ENCODE measurements around the gene DMRTC2. TPM values are rescaled to one million over a fixed set of nuclear protein-coding genes. Genes with fewer than 3 reads are reported as not detected.
A peak's percentile ranks its signal among the peaks of the same experiment; 100 is the strongest.

DMRTC2 gene
- polyA plus RNA-seq, 6 donors from 2014 or later: not detected

DNA sequence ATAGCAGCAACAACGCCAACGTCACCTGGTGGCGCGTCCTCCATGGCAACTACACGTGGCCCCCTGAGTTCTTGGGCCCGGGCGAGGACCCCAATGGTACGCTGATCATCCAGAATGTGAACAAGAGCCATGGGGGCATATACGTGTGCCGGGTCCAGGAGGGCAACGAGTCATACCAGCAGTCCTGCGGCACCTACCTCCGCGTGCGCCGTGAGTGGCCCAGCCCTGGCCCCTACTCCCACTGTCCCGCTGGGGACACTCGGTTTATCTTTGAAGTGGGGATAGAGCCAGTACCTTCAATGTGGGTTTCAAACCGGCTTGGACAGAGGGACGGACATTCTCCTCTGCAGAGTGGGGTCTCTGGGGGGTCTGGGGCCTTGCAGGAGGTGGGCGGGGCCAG lies 34.2 kb downstream of the DMRTC2 start:
- Mint-ChIP-seq H3K4me3 (peak overlapping the region; percentile 92 to 100 (median 99)), H3K27ac (peak overlapping the region; percentile 18 to 98 (median 86)), H3K27me3 (no peaks in the 10 kb centered on the region), H3K4me1 (peaks cover 39 to 70% (median 46%) of the 10 kb centered on the region in 3 donors), H3K36me3 (peaks cover 0 to 26% of the 10 kb centered on the region in 2 donors), H3K9me3 (no peaks in the 10 kb centered on the region)
- ATAC-seq (ENCODE audit: low read depth in 2 of 2): no peak
- no peak for DNase-seq

DNA sequence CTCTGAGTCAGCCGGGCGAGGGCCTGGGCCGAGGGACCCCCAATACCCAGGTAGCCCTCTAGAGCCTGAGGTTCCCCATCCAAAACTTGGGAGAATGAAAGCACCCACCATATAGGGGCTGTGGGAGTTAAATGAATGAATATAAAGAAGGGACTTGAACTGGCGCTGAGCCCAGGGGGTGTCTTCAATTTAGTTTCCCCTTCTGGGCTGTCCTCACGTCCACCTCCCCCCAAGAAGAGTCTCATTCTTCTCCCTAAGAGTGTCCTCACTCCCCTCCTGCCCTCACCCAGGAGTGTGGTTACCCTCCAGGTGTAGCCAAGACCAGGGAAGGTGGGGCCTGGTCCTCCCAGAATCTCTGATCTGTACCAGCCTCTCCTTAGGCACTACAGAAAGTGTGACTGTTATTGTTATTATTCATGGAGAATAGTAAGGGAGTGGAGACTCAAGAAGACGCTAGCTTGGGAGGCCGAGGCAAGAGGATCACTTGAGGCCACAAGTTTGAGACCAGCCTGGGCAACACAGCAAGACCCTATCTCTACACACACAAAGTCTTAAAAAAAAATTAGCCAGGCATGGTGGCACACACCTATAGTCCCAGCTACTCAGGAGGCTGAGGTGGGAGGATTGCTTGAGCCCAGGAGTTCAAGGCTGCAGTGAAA lies 35.0 kb downstream of the DMRTC2 start:
- Mint-ChIP-seq H3K27ac (peak overlapping the region; percentile 66 to 98 (median 82)), H3K36me3 (peaks cover 0 to 26% of the 10 kb centered on the region in 2 donors), H3K4me1 (peaks cover 42 to 67% (median 49%) of the 10 kb centered on the region in 3 donors), H3K27me3 (no peaks in the 10 kb centered on the region), H3K9me3 (no peaks in the 10 kb centered on the region), H3K4me3 (peak overlapping the region; percentile 92 to 100 (median 99))
- ATAC-seq (ENCODE audit: low read depth in 2 of 2): no peak
- no peak for DNase-seq

DNA sequence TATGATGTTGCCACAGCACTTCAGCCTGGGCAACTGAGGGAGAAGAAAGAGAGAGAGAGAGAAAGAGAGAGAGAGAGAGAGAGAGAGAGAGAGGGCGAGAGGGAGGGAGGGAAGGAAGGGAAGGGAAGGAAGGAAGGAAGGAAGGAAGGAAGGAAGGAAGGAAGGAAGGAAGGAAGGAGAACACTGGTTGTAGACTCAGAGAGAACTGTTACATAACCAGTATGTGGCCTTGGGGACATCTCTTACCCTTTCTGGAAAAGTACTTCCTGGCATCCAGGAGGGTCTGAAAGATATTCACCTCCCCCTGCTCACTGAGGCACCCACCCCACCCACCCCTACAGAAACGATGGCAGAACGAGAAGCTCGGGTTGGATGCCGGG lies 35.5 kb downstream of the DMRTC2 start:
- Mint-ChIP-seq H3K27me3 (no peaks in the 10 kb centered on the region), H3K36me3 (peaks cover 0 to 26% of the 10 kb centered on the region in 2 donors), H3K27ac (peak overlapping the region in 2 of 6 donors; percentile 97 to 98), H3K4me3 (peak overlapping the region; percentile 92 to 100 (median 99)), H3K4me1 (peaks cover 46 to 67% (median 50%) of the 10 kb centered on the region in 3 donors), H3K9me3 (no peaks in the 10 kb centered on the region)
- ATAC-seq (ENCODE audit: low read depth in 2 of 2) (no peak), DNase-seq (no peak)

DNA sequence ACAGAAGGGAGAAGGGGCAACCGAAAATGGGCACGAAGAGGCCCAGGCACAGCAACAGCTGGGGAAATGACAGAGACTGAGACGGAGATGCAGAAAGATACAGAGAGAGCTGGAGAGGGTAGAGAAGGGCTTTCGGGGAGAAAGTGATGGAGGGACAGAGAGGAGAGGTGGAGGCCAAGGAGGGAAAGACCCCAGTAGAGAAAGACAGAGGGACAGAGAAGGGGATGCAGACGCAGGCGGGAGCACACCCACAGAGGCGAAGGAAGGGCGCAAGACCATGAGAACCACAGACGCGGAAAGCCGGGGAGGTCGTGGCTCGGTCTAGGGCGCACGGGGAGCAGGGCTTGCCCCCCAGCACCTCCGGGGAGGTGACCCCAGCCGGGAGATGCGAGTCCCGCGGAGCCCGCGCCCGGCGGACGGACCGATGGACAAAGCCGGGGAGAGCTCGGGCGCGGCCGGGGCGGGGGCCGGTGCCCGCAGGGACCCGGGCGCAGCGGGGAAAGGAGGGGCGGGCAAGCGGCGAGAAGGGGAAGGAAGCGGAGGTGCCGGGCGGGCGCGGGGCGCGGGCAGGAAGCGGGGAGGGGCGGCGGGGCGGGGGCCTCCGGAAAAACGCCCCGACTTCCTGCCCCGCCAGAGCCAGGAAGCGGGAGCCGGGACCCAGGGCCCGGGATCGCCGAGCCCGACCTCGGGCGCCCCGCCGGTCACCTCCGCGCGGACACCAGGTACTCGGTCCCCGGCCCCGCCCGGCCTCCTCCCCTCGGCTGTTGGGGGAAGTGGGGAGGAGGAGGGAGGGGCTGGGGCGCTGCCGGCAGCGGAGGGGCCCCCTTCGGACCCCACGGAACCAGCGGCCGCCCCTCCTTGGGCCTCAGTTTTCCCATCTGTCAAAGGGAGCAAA lies 38.0 kb downstream of the DMRTC2 start, which contains the start of gene ARHGEF1:
Gene ARHGEF1, plus strand, starts transcription at position 617 of the 895 bp plus-strand sequence. CDS start 4,899 bp downstream, outside the sequence.
- no peaks in the 10 kb centered on the region for H3K27me3 Mint-ChIP-seq
- peaks cover 0 to 19% of the 10 kb centered on the region in 2 donors for H3K36me3 Mint-ChIP-seq
- H3K4me3 Mint-ChIP-seq: peak within 1 kb of the TSS; percentile 92 to 100 (median 100)
- H3K27ac Mint-ChIP-seq: peak within 1 kb of the TSS; percentile 83 to 100 (median 100)
- peak; percentile 80 for DNase-seq
- ATAC-seq (ENCODE audit: low read depth in 2 of 2): peak; percentile 21 to 25
- no peaks in the 10 kb centered on the region for H3K9me3 Mint-ChIP-seq
- peaks cover 58 to 72% (median 68%) of the 10 kb centered on the region in 3 donors for H3K4me1 Mint-ChIP-seq

DNA sequence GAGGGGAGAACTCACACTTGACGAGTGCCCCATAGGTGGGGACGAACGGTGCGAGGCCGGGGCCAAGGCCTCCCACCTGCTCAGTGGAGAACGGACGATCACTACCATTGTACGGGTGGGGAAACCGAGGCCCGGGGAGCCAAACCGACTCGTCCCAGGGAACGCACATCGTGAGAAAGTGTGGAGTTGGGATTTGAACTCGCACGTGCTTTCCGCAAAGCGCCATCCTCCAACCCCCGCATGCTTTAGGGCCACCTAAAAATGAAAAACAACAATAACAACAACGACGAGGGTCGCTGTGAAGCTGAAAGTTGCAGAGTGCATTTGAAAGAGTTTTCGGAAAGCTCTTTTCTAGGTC lies 38.6 kb downstream of the DMRTC2 start:
- no peak for DNase-seq

DNA sequence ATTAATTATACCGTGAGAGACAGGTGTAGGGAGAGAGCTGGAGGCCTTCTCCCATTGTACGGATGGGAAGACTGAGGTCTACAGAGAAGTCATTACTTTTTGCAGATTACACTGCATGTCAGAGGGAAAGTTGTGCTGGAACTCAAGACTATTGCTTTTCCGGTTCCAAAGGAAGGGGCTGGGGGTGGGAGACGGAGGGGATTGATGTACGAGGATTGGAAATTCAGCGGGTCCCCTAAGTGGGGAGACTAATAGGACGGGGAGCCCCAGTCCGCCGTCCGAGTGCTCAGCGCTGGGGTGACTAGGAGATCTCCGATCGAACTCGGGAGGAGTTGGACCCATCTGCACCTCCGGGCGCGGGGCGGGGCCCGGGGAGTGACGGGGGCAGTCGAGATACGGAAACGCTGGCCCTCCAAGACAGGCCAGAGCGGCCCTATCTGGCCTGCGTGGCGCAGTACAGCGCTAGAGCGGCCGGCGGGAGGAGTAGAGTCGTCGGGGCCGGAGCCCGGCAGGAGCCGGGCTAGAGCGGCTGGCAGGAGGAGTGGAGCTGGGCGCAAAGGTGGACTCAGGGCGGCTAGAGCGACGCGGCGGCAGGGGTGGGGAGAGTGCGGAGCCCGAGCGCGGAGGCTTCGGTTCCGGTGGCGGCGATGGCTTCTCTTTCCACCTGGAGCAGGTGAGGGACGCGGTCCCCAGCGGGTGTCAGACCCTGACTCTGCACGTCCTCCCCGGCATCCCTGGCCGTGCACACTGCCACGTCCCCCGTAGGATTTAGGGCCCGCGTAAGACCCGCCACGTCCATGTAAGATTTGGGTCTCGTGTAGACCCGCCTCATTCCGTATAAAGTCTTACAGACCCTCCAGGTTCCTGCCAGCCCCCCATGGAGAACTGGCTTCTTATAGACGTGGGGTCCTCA lies 39.2 kb downstream of the DMRTC2 start:
- ATAC-seq (ENCODE audit: low read depth in 2 of 2) (peak; percentile 77), DNase-seq (peak; percentile 93)
- Mint-ChIP-seq H3K9me3 (no peaks in the 10 kb centered on the region), H3K36me3 (peaks cover 5 to 19% of the 10 kb centered on the region in 2 donors), H3K4me3 (peak overlapping the region; percentile 92 to 100 (median 98)), H3K4me1 (peaks cover 66 to 77% (median 76%) of the 10 kb centered on the region in 3 donors), H3K27ac (peak overlapping the region; percentile 83 to 100 (median 98)), H3K27me3 (no peaks in the 10 kb centered on the region)

More for the DNA sequence above, 38.6 kb downstream of the DMRTC2 start:
- no peaks in the 10 kb centered on the region for H3K9me3 Mint-ChIP-seq
- H3K27me3 Mint-ChIP-seq: no peaks in the 10 kb centered on the region
- peaks cover 4 to 19% of the 10 kb centered on the region in 2 donors for H3K36me3 Mint-ChIP-seq
- H3K4me1 Mint-ChIP-seq: peaks cover 64 to 78% (median 74%) of the 10 kb centered on the region in 3 donors
- H3K27ac Mint-ChIP-seq: peak overlapping the region; percentile 83 to 100 (median 98)
- H3K4me3 Mint-ChIP-seq: peak overlapping the region; percentile 92 to 100 (median 98)
- peak in 1 of 2 donors; percentile 0 for ATAC-seq (ENCODE audit: low read depth in 2 of 2)

DNA sequence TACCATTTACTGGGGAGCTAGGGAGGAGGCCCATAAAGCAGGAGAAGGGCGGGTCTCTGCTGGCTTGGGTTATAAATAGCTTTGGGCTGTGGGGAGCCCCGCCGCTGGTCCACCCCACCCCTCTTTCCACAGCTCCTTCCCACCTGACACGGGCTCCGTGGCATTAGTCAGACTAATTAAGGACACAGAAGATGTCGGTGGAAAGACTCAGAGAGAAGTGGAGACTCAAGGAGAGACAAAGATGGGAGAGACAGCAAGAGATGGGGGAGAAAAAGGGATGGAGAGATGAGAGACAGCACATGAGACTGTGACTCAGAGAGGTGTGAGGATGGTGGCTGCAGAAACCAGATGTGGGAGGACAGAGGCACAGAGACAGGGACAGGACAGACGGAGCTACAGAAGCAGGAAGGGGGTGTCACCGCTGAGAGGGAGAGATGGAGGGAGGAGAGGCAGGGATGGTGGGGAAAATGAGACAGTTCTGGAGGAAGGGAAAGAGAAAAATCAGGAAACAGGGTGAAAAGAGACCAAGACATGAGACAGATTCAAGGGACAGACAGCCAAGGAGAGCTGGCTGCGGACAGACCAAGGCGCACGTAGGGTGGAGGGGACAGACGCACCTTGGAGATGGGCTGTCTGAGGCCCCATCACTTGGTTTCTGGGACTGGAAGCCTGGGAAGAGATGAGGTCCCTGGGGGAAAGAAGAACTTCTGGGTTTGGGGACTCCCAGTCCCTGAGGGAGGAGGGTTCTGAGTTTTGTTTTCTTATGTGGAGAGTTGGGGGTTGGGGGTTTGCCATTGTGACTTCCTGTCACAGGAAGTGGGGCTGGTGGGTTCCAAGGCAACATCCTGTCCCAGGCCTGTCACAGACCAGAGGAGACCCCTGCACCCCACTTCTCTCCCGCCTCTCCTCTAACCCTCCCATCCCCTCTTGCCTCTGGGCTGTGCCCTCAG lies 42.2 kb downstream of the DMRTC2 start:
- Mint-ChIP-seq H3K27ac (peak overlapping the region; percentile 95 to 99 (median 98)), H3K4me3 (peak overlapping the region; percentile 85 to 100 (median 97)), H3K36me3 (peaks cover 5 to 9% of the 10 kb centered on the region in 2 donors), H3K4me1 (peaks cover 55 to 63% (median 62%) of the 10 kb centered on the region in 3 donors), H3K27me3 (no peaks in the 10 kb centered on the region), H3K9me3 (no peaks in the 10 kb centered on the region)
- ATAC-seq (ENCODE audit: low read depth in 2 of 2): peak; percentile 34 to 38
- DNase-seq: peak; percentile 81

DNA sequence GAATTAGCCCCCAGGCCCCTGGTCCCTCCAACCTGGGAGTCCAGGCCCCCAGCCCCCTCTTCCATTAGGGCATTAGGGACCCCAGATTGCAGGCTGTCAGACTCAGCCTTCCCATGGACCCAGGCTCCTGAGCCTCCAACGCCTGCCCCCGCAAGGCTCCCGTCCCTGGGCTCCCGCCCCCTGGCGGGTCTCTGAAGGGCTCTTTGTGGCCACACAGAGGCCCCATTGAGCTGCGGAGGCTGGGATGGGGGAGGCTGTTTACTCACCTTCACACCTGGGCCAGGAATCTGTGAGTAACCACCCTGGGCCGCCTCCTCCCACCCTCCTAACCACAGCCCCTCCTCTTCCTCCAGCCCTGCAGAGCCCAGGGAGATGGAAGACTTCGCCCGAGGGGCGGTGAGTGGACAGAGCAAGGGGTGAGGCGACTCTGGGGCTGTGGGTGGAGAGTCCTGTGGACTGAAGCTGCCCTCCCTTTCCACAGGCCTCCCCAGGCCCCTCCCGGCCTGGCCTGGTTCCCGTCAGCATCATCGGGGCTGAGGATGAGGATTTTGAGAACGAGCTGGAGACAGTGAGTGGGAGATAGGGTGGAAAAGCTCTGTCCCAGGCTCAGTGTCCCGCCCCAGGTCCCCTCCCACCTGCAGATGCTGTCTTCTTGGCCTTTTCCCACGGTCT lies 43.0 kb downstream of the DMRTC2 start:
- ATAC-seq (ENCODE audit: low read depth in 2 of 2) (peak; percentile 18 to 20), DNase-seq (peak; percentile 64)
- no peaks in the 10 kb centered on the region for H3K9me3 Mint-ChIP-seq
- peak overlapping the region; percentile 95 to 99 (median 98) for H3K27ac Mint-ChIP-seq
- peak overlapping the region; percentile 85 to 100 (median 97) for H3K4me3 Mint-ChIP-seq
- H3K27me3 Mint-ChIP-seq: no peaks in the 10 kb centered on the region
- peaks cover under 1 to 5% of the 10 kb centered on the region in 2 donors for H3K36me3 Mint-ChIP-seq
- peaks cover 48 to 57% (median 55%) of the 10 kb centered on the region in 3 donors for H3K4me1 Mint-ChIP-seq

DNA sequence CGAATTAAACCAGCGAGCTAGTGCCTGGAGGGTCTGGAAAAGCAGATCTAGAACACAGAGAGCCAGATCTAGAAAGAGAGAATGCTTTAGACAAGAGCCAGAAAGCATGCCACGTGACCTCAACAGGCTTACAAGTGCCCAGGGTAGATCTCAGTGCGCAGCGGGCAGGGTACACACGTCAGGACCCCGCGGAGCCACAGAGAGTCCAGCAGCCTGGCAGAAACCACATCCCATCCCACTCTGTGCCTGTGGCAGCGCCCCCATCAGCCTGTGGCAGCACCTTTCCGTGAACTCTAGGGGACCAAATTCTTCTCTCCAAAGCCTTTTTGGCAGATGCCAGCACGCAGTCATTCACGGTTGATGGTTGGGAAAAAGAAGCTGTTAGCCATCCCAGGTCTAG lies 44.1 kb downstream of the DMRTC2 start:
- Mint-ChIP-seq H3K27me3 (no peaks in the 10 kb centered on the region), H3K27ac (peak overlapping the region in 4 of 6 donors; percentile 24 to 97 (median 76)), H3K36me3 (peaks cover 3 to 5% of the 10 kb centered on the region in 2 donors), H3K4me1 (peaks cover 48 to 59% (median 57%) of the 10 kb centered on the region in 3 donors), H3K4me3 (peak overlapping the region in 6 of 8 donors; percentile 53 to 100 (median 87)), H3K9me3 (no peaks in the 10 kb centered on the region)
- ATAC-seq (ENCODE audit: low read depth in 2 of 2) (no peak), DNase-seq (no peak)

DNA sequence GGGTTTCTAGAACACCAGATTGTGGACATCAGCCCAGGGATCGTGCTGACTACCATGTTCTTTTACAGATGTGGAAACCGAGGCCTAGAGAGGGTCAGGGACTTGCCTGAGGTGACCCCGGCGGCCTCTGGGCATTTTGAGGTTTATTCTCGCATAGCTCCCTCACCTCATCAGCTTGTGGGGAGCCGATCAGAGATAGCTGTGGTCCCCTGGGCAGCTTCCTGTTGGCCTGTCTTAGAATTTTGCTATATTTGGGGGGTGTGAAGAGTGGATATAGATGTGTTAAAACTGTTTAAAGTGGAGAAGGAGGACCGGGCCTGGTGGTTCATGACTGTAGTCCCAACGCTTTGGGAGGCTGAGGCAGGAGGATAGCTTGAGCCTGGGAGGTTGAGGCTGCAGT lies 45.1 kb downstream of the DMRTC2 start:
- DNase-seq: no peak
- H3K4me3 Mint-ChIP-seq: peak overlapping the region in 1 of 8 donors; percentile 100
- peaks cover 5 to 7% of the 10 kb centered on the region in 2 donors for H3K36me3 Mint-ChIP-seq
- H3K9me3 Mint-ChIP-seq: no peaks in the 10 kb centered on the region
- no peaks in the 10 kb centered on the region for H3K27me3 Mint-ChIP-seq
- peaks cover 44 to 54% (median 53%) of the 10 kb centered on the region in 3 donors for H3K4me1 Mint-ChIP-seq
- ATAC-seq (ENCODE audit: low read depth in 2 of 2): no peak
- peak overlapping the region in 4 of 6 donors; percentile 42 to 97 (median 56) for H3K27ac Mint-ChIP-seq

DNA sequence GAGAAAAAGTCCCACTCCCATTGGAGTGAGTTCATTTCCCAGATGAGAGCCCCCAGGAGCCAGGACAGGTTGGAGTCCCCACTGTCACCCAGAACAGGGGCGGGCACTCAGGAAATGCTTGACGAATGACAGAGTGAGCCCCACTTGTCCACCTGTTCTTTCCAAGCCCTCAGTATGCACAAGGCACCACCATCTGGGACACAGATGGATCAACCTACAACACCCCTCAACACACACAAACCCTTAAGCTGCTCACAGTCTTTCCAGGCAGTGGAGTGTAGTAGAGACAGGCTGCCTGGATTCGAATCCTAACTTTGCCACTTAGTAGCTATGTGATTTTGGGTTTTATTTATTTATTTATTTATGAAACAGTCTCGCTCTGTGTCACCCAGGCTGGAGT lies 46.1 kb downstream of the DMRTC2 start:
- H3K4me3 Mint-ChIP-seq: no peak overlapping the region
- H3K27ac Mint-ChIP-seq: peak overlapping the region in 1 of 6 donors; percentile 82
- no peaks in the 10 kb centered on the region for H3K27me3 Mint-ChIP-seq
- H3K9me3 Mint-ChIP-seq: no peaks in the 10 kb centered on the region
- peaks cover 5 to 15% of the 10 kb centered on the region in 2 donors for H3K36me3 Mint-ChIP-seq
- peaks cover 42 to 52% (median 49%) of the 10 kb centered on the region in 3 donors for H3K4me1 Mint-ChIP-seq
- DNase-seq (no peak), ATAC-seq (ENCODE audit: low read depth in 2 of 2) (no peak)

Measured in naive B cell (primary cell).